SK-N-SH (cell line): ENCODE results near the gene ADAMTS5. TPM values are rescaled to one million over a fixed set of nuclear protein-coding genes. Genes with fewer than 3 reads are reported as not detected.

Experiments used
- CTCF ChIA-PET: fragments of 300-600, 350-600 bp; formaldehyde crosslinking; extraction: SDS; loops from one replicate; lab custom pipeline; 2021; lab: Yijun Ruan, JAX
- POLR2A ChIA-PET: fragments of 350-600 bp; sonication (Branson Sonifier 250); formaldehyde crosslinking; extraction: SDS; loops from one replicate; lab custom pipeline; 2020; ENCODE audit warnings: antibody characterized with exemption, inconsistent platforms; lab: Yijun Ruan, JAX
- DNase-seq: peaks from one replicate; pipeline ENCODE4 v3.0.0; 2012
- H2AFZ ChIP-seq: fragments of 200-600 bp; sonication (generic); 2 replicates; pipeline ENCODE4 v1.8.1; 2016; ENCODE audit warnings: antibody characterized with exemption, mild to moderate bottlenecking, low read depth
- H3F3A ChIP-seq: fragments of 200-600 bp; sonication (generic); replicated peaks from 2 replicates; pipeline ENCODE3; 2016; ENCODE audit warnings: antibody characterized with exemption, mild to moderate bottlenecking; ENCODE audit not compliant: insufficient read depth
- H3K27ac ChIP-seq, 2 experiments: fragments of 200-500 bp in 1 of 2; fragments of 200-600 bp in 1 of 2; sonication (Bioruptor generic) in 1 of 2; sonication (generic), shearing (Covaris generic) in 1 of 2; 2 replicates each; pipeline versions ENCODE4 v1.5.1 to v1.6.1; 2014 to 2016; ENCODE audit warnings: low read depth in 2 of 2, inconsistent platforms in 1 of 2, low read length in 1 of 2, mild to moderate bottlenecking in 1 of 2, mixed read lengths in 1 of 2
- H3K27me3 ChIP-seq: fragments of 200-600 bp; sonication (generic), shearing (Covaris generic); 2 replicates; pipeline ENCODE4 v1.6.1; 2016; ENCODE audit warnings: mixed run types; ENCODE audit not compliant: insufficient read depth
- H3K36me3 ChIP-seq, 2 experiments: fragments of 200-500 bp in 1 of 2; fragments of 200-600 bp in 1 of 2; sonication (Bioruptor generic) in 1 of 2; sonication (generic) in 1 of 2; replicated peaks in 1 of 2; 2 replicates each; pipeline versions ENCODE3 to v1.5.1; 2014 to 2016; ENCODE audit warnings: low read length in 1 of 2, mild to moderate bottlenecking in 1 of 2; ENCODE audit not compliant: insufficient read depth in 2 of 2, control insufficient read depth in 1 of 2
- H3K4me1 ChIP-seq, 2 experiments: fragments of 200-500 bp in 1 of 2; fragments of 200-600 bp in 1 of 2; sonication (Bioruptor generic) in 1 of 2; sonication (generic), shearing (Covaris generic) in 1 of 2; 2 replicates each; pipeline versions ENCODE4 v1.5.1 to v1.6.1; 2014 to 2016; ENCODE audit warnings: low read depth in 1 of 2, low read length in 1 of 2, mixed run types in 1 of 2; ENCODE audit not compliant: insufficient read depth in 2 of 2, control insufficient read depth in 1 of 2
- H3K4me2 ChIP-seq: fragments of 200-600 bp; sonication (generic), shearing (Covaris generic); 2 replicates; pipeline ENCODE4 v1.6.1; 2017; ENCODE audit warnings: mixed run types
- H3K4me3 ChIP-seq, 2 experiments: fragments of 200-500 bp in 1 of 2; fragments of 200-600 bp in 1 of 2; sonication (Bioruptor generic) in 1 of 2; sonication (generic), shearing (Covaris generic) in 1 of 2; 2 replicates each; pipeline versions ENCODE4 v1.5.1 to v1.8.1; 2014 to 2016; ENCODE audit warnings: low read depth in 2 of 2, inconsistent platforms in 1 of 2, low read length in 1 of 2, mild to moderate bottlenecking in 1 of 2, mixed read lengths in 1 of 2, moderate library complexity in 1 of 2
- H3K79me2 ChIP-seq: fragments of 200-600 bp; sonication (generic); 2 replicates; pipeline ENCODE4 v1.8.1; 2017; ENCODE audit warnings: mild to moderate bottlenecking; ENCODE audit not compliant: insufficient read depth
- H3K9ac ChIP-seq: fragments of 200-600 bp; sonication (generic); 2 replicates; pipeline ENCODE4 v1.6.1; 2017; ENCODE audit warnings: mixed run types
- H3K9me2 ChIP-seq: fragments of 200-600 bp; sonication (generic); 2 replicates; pipeline ENCODE4 v1.6.1; 2017; ENCODE audit warnings: mixed run types
- H3K9me3 ChIP-seq: fragments of 200-600 bp; sonication (generic); 2 replicates; pipeline ENCODE4 v1.6.1; 2017; ENCODE audit warnings: mixed run types, mild to moderate bottlenecking, moderate library complexity
- H4K20me1 ChIP-seq: fragments of 200-600 bp; sonication (generic); 2 replicates; pipeline ENCODE4 v1.6.1; 2017; ENCODE audit warnings: mild to moderate bottlenecking, mixed run types; ENCODE audit not compliant: insufficient read depth
- ELF1 ChIP-seq: IDR thresholded peaks from 2 replicates; pipeline ENCODE4 v1.4.0; 2012
- FOXJ3 ChIP-seq: sonication (generic); formaldehyde crosslinking; IDR thresholded peaks from 2 replicates; pipeline ENCODE4 v1.5.1; 2020; ENCODE audit warnings: mild to moderate bottlenecking, missing genetic modification reagents
- FOXM1 ChIP-seq: IDR thresholded peaks from 2 replicates; pipeline ENCODE4 v1.4.0; 2012; ENCODE audit warnings: low read depth, mild to moderate bottlenecking
- GATA2 ChIP-seq: sonication (generic); formaldehyde crosslinking; IDR thresholded peaks from 2 replicates; pipeline ENCODE4 v1.5.0; 2020; ENCODE audit warnings: mild to moderate bottlenecking, missing genetic modification reagents
- JUND ChIP-seq: IDR thresholded peaks from 2 replicates; pipeline ENCODE4 v1.4.0; 2012
- MXI1 ChIP-seq: IDR thresholded peaks from 2 replicates; pipeline ENCODE4 v1.6.1; 2012; ENCODE audit warnings: mild to moderate bottlenecking, low read depth, low read length, improper control_type of control experiment
- NRF1 ChIP-seq: IDR thresholded peaks from 2 replicates; pipeline ENCODE4 v1.6.1; 2012; ENCODE audit warnings: low read depth, mild to moderate bottlenecking, low read length
- POLR2AphosphoS5 ChIP-seq: IDR thresholded peaks from 2 replicates; pipeline ENCODE4 v1.6.1; 2012; ENCODE audit warnings: low read depth, low read length
- RAD21 ChIP-seq: IDR thresholded peaks from 2 replicates; pipeline ENCODE4 v1.6.1; 2012; ENCODE audit warnings: mild to moderate bottlenecking, low read length
- RCOR1 ChIP-seq: fragments of 150-350 bp; IDR thresholded peaks from 2 replicates; pipeline ENCODE4 v1.6.1; 2017; ENCODE audit warnings: antibody characterized with exemption, low read length
- RFX5 ChIP-seq: IDR thresholded peaks from 2 replicates; pipeline ENCODE4 v1.6.1; 2012; ENCODE audit warnings: mild to moderate bottlenecking, improper control_type of control experiment, low read length
- RXRA ChIP-seq: IDR thresholded peaks from 2 replicates; pipeline ENCODE4 v1.4.0; 2012; ENCODE audit warnings: low read depth, mild to moderate bottlenecking, borderline replicate concordance
- SIN3A ChIP-seq: IDR thresholded peaks from 2 replicates; pipeline ENCODE4 v1.6.1; 2012; ENCODE audit warnings: low read depth, mild to moderate bottlenecking, low read length, moderate library complexity, borderline replicate concordance
- TAF1 ChIP-seq: IDR thresholded peaks from 2 replicates; pipeline ENCODE4 v1.6.1; 2012; ENCODE audit warnings: low read depth, mild to moderate bottlenecking, low read length, moderate library complexity, borderline replicate concordance
- TCF12 ChIP-seq: IDR thresholded peaks from 2 replicates; pipeline ENCODE4 v1.4.0; 2012
- TEAD4 ChIP-seq: IDR thresholded peaks from 2 replicates; pipeline ENCODE4 v1.4.0; 2012; ENCODE audit warnings: mild to moderate bottlenecking, borderline replicate concordance; ENCODE audit not compliant: insufficient read depth
- USF1 ChIP-seq: IDR thresholded peaks from 2 replicates; pipeline ENCODE4 v1.4.0; 2012; ENCODE audit warnings: low read depth, borderline replicate concordance
- USF2 ChIP-seq: fragments of 150-350 bp; IDR thresholded peaks from 2 replicates; pipeline ENCODE4 v1.6.1; 2017; ENCODE audit warnings: antibody characterized with exemption, low read length, low read depth, borderline replicate concordance
- YY1 ChIP-seq: IDR thresholded peaks from 2 replicates; pipeline ENCODE4 v1.4.0; 2012; ENCODE audit warnings: low read depth, mild to moderate bottlenecking
- ZBTB33 ChIP-seq: IDR thresholded peaks from 2 replicates; pipeline ENCODE4 v1.4.0; 2012; ENCODE audit warnings: low read depth, borderline replicate concordance
- WGBS: methylation state at CpG from one replicate; pipeline ENCODE4 v1.1.6; 2017; ENCODE audit warnings: low lambda C conversion rate; 5-methylcytosine and 5-hydroxymethylcytosine counted together
- polyA plus RNA-seq, 3 experiments: library from polyadenylated mRNA; depleted of rRNA; stranded (reverse); fragments of >200 nt; gene quantifications; 2 replicates each; pipeline ENCODE4 v1.2.3, GENCODE V29; 2012
- TF ChIP-seq, protein P1 (sequence below): IDR thresholded peaks from 2 replicates; pipeline ENCODE4 v1.6.1; 2012; ENCODE audit warnings: mild to moderate bottlenecking, low read depth, low read length, moderate library complexity
- TF ChIP-seq, protein P2 (sequence below): IDR thresholded peaks from 2 replicates; pipeline ENCODE4; 2012

ADAMTS5 gene
- polyA plus RNA-seq, 1 of the 3 experiments (the other 2 are of a cell fraction): 0.90 TPM

GRCh38 chr21:26892151-26892550 lies 74.7 kb downstream of the ADAMTS5 start:
- Histone ChIP-seq H3K4me2 (no peak overlapping the region), H3K27ac (no peak overlapping the region), H3F3A (no peaks in the 10 kb centered on the region), H3K4me3 (no peak overlapping the region), H3K9me3 (no peaks in the 10 kb centered on the region), H2AFZ (no peak overlapping the region), H3K9ac (no peak overlapping the region), H3K27me3 (no peaks in the 10 kb centered on the region), H3K79me2 (no peaks in the 10 kb centered on the region), H4K20me1 (no peaks in the 10 kb centered on the region), H3K9me2 (no peaks in the 10 kb centered on the region), H3K36me3 (no peaks in the 10 kb centered on the region)
- CTCF ChIA-PET: interaction anchor here (2.6 kb wide), 1 partner anchor 10 kb away, joined by 10 read pairs; no protein-coding TSS in a partner anchor
- POLR2A ChIA-PET: no interaction called here
- WGBS: 34% methylated on average over 1 of the region's 1 CpG
- DNase-seq: no peak
- TF ChIP-seq TEAD4 (no peak), FOXJ3 (CRISPR knock-in tag) (no peak), ELF1 (no peak), TCF12 (no peak), POLR2AphosphoS5 (no peak), MXI1 (no peak), RFX5 (no peak), FOXM1 (no peak), ZBTB33 (no peak), USF2 (no peak), GATA2 (CRISPR knock-in tag) (no peak), YY1 (no peak), RCOR1 (no peak)
- TF ChIP-seq, all 33 proteins: peak for 0
- peaks cover 0 to 2% of the 10 kb centered on the region in 2 experiments; a peak in 2 of 4 replicates for H3K4me1 ChIP-seq

- ChIA-PET CTCF (interaction anchor here (1.0 kb wide), 1 partner anchor 28 kb away, joined by 3 read pairs; no protein-coding TSS in a partner anchor), POLR2A (no interaction called here)
- Histone ChIP-seq H3K27ac (no peak overlapping the region), H2AFZ (no peak overlapping the region), H3K9me3 (no peaks in the 10 kb centered on the region), H3K9me2 (no peaks in the 10 kb centered on the region), H3K9ac (no peak overlapping the region), H3K4me1 (peaks cover 0 to 5% of the 10 kb centered on the region in 2 experiments; a peak in 2 of 4 replicates), H3K79me2 (no peaks in the 10 kb centered on the region), H4K20me1 (no peaks in the 10 kb centered on the region), H3K4me2 (no peak overlapping the region), H3K4me3 (no peak overlapping the region), H3F3A (no peaks in the 10 kb centered on the region), H3K36me3 (no peaks in the 10 kb centered on the region), H3K27me3 (no peaks in the 10 kb centered on the region)
- no peak for DNase-seq
- 76% methylated on average over 5 of the region's 5 CpGs for WGBS
- TF ChIP-seq SIN3A (no peak), FOXJ3 (CRISPR knock-in tag) (no peak), RXRA (no peak), USF1 (no peak), TAF1 (no peak), FOXM1 (no peak), MXI1 (no peak), JUND (no peak), NRF1 (no peak), RAD21 (no peak)
- TF ChIP-seq, protein P1, sequence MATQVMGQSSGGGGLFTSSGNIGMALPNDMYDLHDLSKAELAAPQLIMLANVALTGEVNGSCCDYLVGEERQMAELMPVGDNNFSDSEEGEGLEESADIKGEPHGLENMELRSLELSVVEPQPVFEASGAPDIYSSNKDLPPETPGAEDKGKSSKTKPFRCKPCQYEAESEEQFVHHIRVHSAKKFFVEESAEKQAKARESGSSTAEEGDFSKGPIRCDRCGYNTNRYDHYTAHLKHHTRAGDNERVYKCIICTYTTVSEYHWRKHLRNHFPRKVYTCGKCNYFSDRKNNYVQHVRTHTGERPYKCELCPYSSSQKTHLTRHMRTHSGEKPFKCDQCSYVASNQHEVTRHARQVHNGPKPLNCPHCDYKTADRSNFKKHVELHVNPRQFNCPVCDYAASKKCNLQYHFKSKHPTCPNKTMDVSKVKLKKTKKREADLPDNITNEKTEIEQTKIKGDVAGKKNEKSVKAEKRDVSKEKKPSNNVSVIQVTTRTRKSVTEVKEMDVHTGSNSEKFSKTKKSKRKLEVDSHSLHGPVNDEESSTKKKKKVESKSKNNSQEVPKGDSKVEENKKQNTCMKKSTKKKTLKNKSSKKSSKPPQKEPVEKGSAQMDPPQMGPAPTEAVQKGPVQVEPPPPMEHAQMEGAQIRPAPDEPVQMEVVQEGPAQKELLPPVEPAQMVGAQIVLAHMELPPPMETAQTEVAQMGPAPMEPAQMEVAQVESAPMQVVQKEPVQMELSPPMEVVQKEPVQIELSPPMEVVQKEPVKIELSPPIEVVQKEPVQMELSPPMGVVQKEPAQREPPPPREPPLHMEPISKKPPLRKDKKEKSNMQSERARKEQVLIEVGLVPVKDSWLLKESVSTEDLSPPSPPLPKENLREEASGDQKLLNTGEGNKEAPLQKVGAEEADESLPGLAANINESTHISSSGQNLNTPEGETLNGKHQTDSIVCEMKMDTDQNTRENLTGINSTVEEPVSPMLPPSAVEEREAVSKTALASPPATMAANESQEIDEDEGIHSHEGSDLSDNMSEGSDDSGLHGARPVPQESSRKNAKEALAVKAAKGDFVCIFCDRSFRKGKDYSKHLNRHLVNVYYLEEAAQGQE: no peak
- TF ChIP-seq, protein P2, sequence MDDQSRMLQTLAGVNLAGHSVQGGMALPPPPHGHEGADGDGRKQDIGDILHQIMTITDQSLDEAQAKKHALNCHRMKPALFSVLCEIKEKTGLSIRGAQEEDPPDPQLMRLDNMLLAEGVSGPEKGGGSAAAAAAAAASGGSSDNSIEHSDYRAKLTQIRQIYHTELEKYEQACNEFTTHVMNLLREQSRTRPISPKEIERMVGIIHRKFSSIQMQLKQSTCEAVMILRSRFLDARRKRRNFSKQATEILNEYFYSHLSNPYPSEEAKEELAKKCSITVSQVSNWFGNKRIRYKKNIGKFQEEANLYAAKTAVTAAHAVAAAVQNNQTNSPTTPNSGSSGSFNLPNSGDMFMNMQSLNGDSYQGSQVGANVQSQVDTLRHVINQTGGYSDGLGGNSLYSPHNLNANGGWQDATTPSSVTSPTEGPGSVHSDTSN: no peak
These were observed 78.0 kb downstream of the ADAMTS5 start for GRCh38 chr21:26888931-26889330.
